Smooth muscle cell (in vitro differentiated cells): ENCODE measurements around the gene SOCS7. TPM values are rescaled to one million over a fixed set of nuclear protein-coding genes. Genes with fewer than 3 reads are reported as not detected.

Source experiments
- DNase-seq: peaks from one replicate; lab custom pipeline; 2025; ENCODE audit not compliant: unreplicated experiment; lab: John Stamatoyannopoulos, UW
- H2AFZ ChIP-seq: fragments of 200-600 bp; sonication (generic); 2 replicates; pipeline ENCODE4 v1.6.0; 2016; ENCODE audit warnings: antibody characterized with exemption, low read depth, mild to moderate bottlenecking
- H3F3A ChIP-seq: fragments of 200-600 bp; sonication (generic); 2 replicates; pipeline ENCODE4 v1.6.0; 2017; ENCODE audit warnings: antibody characterized with exemption, low read depth
- H3K27ac ChIP-seq: fragments of 200-600 bp; sonication (generic); 2 replicates; pipeline ENCODE4 v1.5.1; 2016; ENCODE audit warnings: low read depth, mild to moderate bottlenecking
- H3K27me3 ChIP-seq: fragments of 200-600 bp; sonication (generic); 2 replicates; pipeline ENCODE4 v1.6.1; 2016; ENCODE audit warnings: low read depth, mild to moderate bottlenecking
- H3K36me3 ChIP-seq: fragments of 200-600 bp; sonication (generic); 2 replicates; pipeline ENCODE4 v1.5.1; 2016; ENCODE audit warnings: low read depth
- H3K4me1 ChIP-seq: fragments of 200-600 bp; sonication (generic); 2 replicates; pipeline ENCODE4 v1.5.1; 2016; ENCODE audit warnings: low read depth
- H3K4me2 ChIP-seq: fragments of 200-600 bp; sonication (generic); 2 replicates; pipeline ENCODE4 v1.6.0; 2016; ENCODE audit warnings: mild to moderate bottlenecking
- H3K4me3 ChIP-seq: fragments of 200-600 bp; sonication (generic); 2 replicates; pipeline ENCODE4 v1.5.1; 2016; ENCODE audit warnings: mild to moderate bottlenecking
- H3K79me2 ChIP-seq: fragments of 200-600 bp; sonication (generic); 2 replicates; pipeline ENCODE4 v1.6.0; 2016; ENCODE audit warnings: low read depth, mild to moderate bottlenecking
- H3K9ac ChIP-seq: fragments of 200-600 bp; sonication (generic); 2 replicates; pipeline ENCODE4 v1.6.0; 2016; ENCODE audit warnings: low read depth
- H3K9me3 ChIP-seq: fragments of 200-600 bp; sonication (generic); replicated peaks from 2 replicates; pipeline ENCODE4 v1.5.1; 2016; ENCODE audit warnings: low read depth
- H4K20me1 ChIP-seq: fragments of 200-600 bp; sonication (generic); 2 replicates; pipeline ENCODE4 v1.6.0; 2016; ENCODE audit warnings: low read depth
- CTCF ChIP-seq: fragments of 200-600 bp; sonication (generic); IDR thresholded peaks from 2 replicates; pipeline ENCODE4 v1.5.1; 2017; ENCODE audit warnings: borderline replicate concordance, mild to moderate bottlenecking, antibody characterized with exemption; ENCODE audit not compliant: insufficient read depth, poor library complexity, severe bottlenecking
- WGBS: methylation state at CpG from one replicate; pipeline ENCODE4 v1.1.7; 2016; ENCODE audit warnings: low lambda C conversion rate; 5-methylcytosine and 5-hydroxymethylcytosine counted together
- polyA plus RNA-seq: library from polyadenylated mRNA; unstranded; fragments of >200 nt; fragmentation: Nextera tagmentation; extraction: Ambion mirVana; gene quantifications from 2 replicates; pipeline ENCODE4 v1.2.1, GENCODE V29; 2016
- total RNA-seq: library from RNA; depleted of rRNA; stranded (reverse); fragments of >200 nt; gene quantifications from 2 replicates; pipeline ENCODE4 v1.2.3, GENCODE V29; 2014

SOCS7 gene
- total and polyA plus RNA-seq, 2 experiments from 2014 or later = 0.89 to 6.2 TPM

GRCh38 chr17:38415250-38416194, 63.9 kb downstream of the SOCS7 start:
- WGBS = 31% methylated on average over 22 of the region's 22 CpGs
- H3K4me1 ChIP-seq = peaks cover 21% of the 10 kb centered on the region
- peak overlapping the region; percentile 97 for H2AFZ ChIP-seq
- no peaks in the 10 kb centered on the region for H3F3A ChIP-seq
- no peaks in the 10 kb centered on the region for H3K79me2 ChIP-seq
- H3K9me3 ChIP-seq = no peaks in the 10 kb centered on the region
- peak overlapping the region; percentile 95 for H3K4me2 ChIP-seq
- H3K36me3 ChIP-seq = no peaks in the 10 kb centered on the region
- peaks cover 20% of the 10 kb centered on the region for H3K27me3 ChIP-seq
- no peak for TF ChIP-seq CTCF
- DNase-seq = no peak
- H3K4me3 ChIP-seq = peak overlapping the region; percentile 43
- H3K9ac ChIP-seq = peak overlapping the region; percentile 60
- no peaks in the 10 kb centered on the region for H4K20me1 ChIP-seq
- H3K27ac ChIP-seq = peak overlapping the region; percentile 28

GRCh38 chr17:38416840-38417209, 65.2 kb downstream of the SOCS7 start:
- Histone ChIP-seq H4K20me1 (no peaks in the 10 kb centered on the region), H3K9me3 (no peaks in the 10 kb centered on the region), H2AFZ (no peak overlapping the region), H3K4me2 (no peak overlapping the region), H3K36me3 (no peaks in the 10 kb centered on the region), H3K79me2 (no peaks in the 10 kb centered on the region), H3K4me1 (peaks cover 32% of the 10 kb centered on the region), H3K27ac (no peak overlapping the region), H3K27me3 (peaks cover 20% of the 10 kb centered on the region), H3K4me3 (no peak overlapping the region), H3F3A (no peaks in the 10 kb centered on the region), H3K9ac (no peak overlapping the region)
- TF ChIP-seq CTCF = no peak
- 95% methylated on average over 1 of the region's 1 CpG for WGBS
- DNase-seq = no peak

- H3K9me3 ChIP-seq = no peaks in the 10 kb centered on the region
- no peak for DNase-seq
- peaks cover 20% of the 10 kb centered on the region for H3K27me3 ChIP-seq
- H2AFZ ChIP-seq = no peak overlapping the region
- no peaks in the 10 kb centered on the region for H4K20me1 ChIP-seq
- 73% methylated on average over 8 of the region's 11 CpGs for WGBS
- H3F3A ChIP-seq = no peaks in the 10 kb centered on the region
- no peak overlapping the region for H3K9ac ChIP-seq
- H3K27ac ChIP-seq = no peak overlapping the region
- peaks cover 33% of the 10 kb centered on the region for H3K4me1 ChIP-seq
- TF ChIP-seq CTCF = no peak
- H3K36me3 ChIP-seq = no peaks in the 10 kb centered on the region
- H3K79me2 ChIP-seq = no peaks in the 10 kb centered on the region
- no peak overlapping the region for H3K4me3 ChIP-seq
- no peak overlapping the region for H3K4me2 ChIP-seq
Measured at GRCh38 chr17:38417210-38417951, 65.7 kb downstream of the SOCS7 start.
